Endothelial cell (in vitro differentiated cells): ENCODE data around the gene FOXA3. TPM values are rescaled to one million over a fixed set of nuclear protein-coding genes. Genes with fewer than 3 reads are reported as not detected.
A peak's percentile ranks its signal among the peaks of the same experiment; 100 is the strongest.

Source experiments
- DNase-seq: peaks from one replicate; pipeline ENCODE4 v3.0.0; 2021; ENCODE audit warnings: low spot score
- H3K27ac Mint-ChIP-seq: one replicate; pipeline ENCODE4 v1.8.0; 2021; ENCODE audit warnings: mixed read lengths, inconsistent platforms; ENCODE audit not compliant: unreplicated experiment
- H3K27me3 Mint-ChIP-seq: one replicate; pipeline ENCODE4 v1.8.0; 2021; ENCODE audit warnings: mild to moderate bottlenecking, moderate library complexity, mixed read lengths, inconsistent platforms; ENCODE audit not compliant: unreplicated experiment
- H3K36me3 Mint-ChIP-seq: one replicate; pipeline ENCODE4 v1.8.0; 2021; ENCODE audit warnings: mild to moderate bottlenecking, low read depth, mixed read lengths, inconsistent platforms; ENCODE audit not compliant: unreplicated experiment
- H3K4me1 Mint-ChIP-seq: one replicate; pipeline ENCODE4 v1.8.0; 2021; ENCODE audit warnings: mild to moderate bottlenecking, mixed read lengths, inconsistent platforms; ENCODE audit not compliant: unreplicated experiment
- H3K4me3 Mint-ChIP-seq: one replicate; pipeline ENCODE4 v1.8.0; 2021; ENCODE audit warnings: mild to moderate bottlenecking, mixed read lengths, inconsistent platforms; ENCODE audit not compliant: unreplicated experiment
- H3K9me3 Mint-ChIP-seq: one replicate; pipeline ENCODE4 v1.8.0; 2021; ENCODE audit warnings: mixed read lengths, inconsistent platforms; ENCODE audit not compliant: unreplicated experiment
- CTCF ChIP-seq: fragments of 200-600 bp; sonication (generic); IDR thresholded peaks from one replicate; pipeline ENCODE4 v1.5.0; 2021; ENCODE audit warnings: antibody characterized with exemption; ENCODE audit not compliant: unreplicated experiment
- total RNA-seq: library from RNA; stranded (reverse); fragmentation: NEBNext Ultra II Directional; extraction: Animal tissue kit (Norgen Biotek cat#: 25700); gene quantifications from one replicate; pipeline ENCODE4 v1.2.1, GENCODE V29; 2021; ENCODE audit not compliant: unreplicated experiment

The FOXA3 gene
- total RNA-seq, 1 donor from 2014 or later, result 1.1 TPM

- TF ChIP-seq CTCF, result no peak
- Mint-ChIP-seq H3K4me1 (peaks cover 12% of the 10 kb centered on the region), H3K36me3 (no peaks in the 10 kb centered on the region), H3K9me3 (no peaks in the 10 kb centered on the region), H3K4me3 (peak overlapping the region; percentile 95), H3K27ac (peak overlapping the region; percentile 94), H3K27me3 (peaks cover 17% of the 10 kb centered on the region)
- peak; percentile 88 for DNase-seq
Observed at GRCh38 chr19:45886427-45887199, 22.5 kb downstream of the FOXA3 start.

- Mint-ChIP-seq H3K27ac (peak overlapping the region; percentile 94), H3K4me3 (peak overlapping the region; percentile 95), H3K4me1 (peaks cover 10% of the 10 kb centered on the region), H3K27me3 (peaks cover 17% of the 10 kb centered on the region), H3K36me3 (no peaks in the 10 kb centered on the region), H3K9me3 (no peaks in the 10 kb centered on the region)
- no peak for TF ChIP-seq CTCF
- DNase-seq, result no peak
Observed at GRCh38 chr19:45887200-45887710, 23.1 kb downstream of the FOXA3 start.

GRCh38 chr19:45889210-45889885, 25.2 kb downstream of the FOXA3 start:
- Mint-ChIP-seq H3K27ac (peak overlapping the region; percentile 64), H3K9me3 (no peaks in the 10 kb centered on the region), H3K4me1 (peaks cover 3% of the 10 kb centered on the region), H3K36me3 (peaks cover 4% of the 10 kb centered on the region), H3K27me3 (peaks cover 15% of the 10 kb centered on the region), H3K4me3 (peak overlapping the region; percentile 56)
- DNase-seq, result no peak
- no peak for TF ChIP-seq CTCF

- Mint-ChIP-seq H3K4me1 (peaks cover 3% of the 10 kb centered on the region), H3K36me3 (peaks cover 14% of the 10 kb centered on the region), H3K27me3 (peaks cover 15% of the 10 kb centered on the region), H3K4me3 (no peak overlapping the region), H3K27ac (no peak overlapping the region), H3K9me3 (no peaks in the 10 kb centered on the region)
- no peak for TF ChIP-seq CTCF
- no peak for DNase-seq
Observed at GRCh38 chr19:45890877-45891276, 26.8 kb downstream of the FOXA3 start.
